ENCODE measurements around the gene SLC34A3. TPM values are rescaled to one million over a fixed set of nuclear protein-coding genes. Genes with fewer than 3 reads are reported as not detected.

The SLC34A3 gene
- total and polyA plus RNA-seq, 2 donors (not counting 3 experiments of a cell fraction or from before 2014, with no cell fraction given) = not detected

DNA sequence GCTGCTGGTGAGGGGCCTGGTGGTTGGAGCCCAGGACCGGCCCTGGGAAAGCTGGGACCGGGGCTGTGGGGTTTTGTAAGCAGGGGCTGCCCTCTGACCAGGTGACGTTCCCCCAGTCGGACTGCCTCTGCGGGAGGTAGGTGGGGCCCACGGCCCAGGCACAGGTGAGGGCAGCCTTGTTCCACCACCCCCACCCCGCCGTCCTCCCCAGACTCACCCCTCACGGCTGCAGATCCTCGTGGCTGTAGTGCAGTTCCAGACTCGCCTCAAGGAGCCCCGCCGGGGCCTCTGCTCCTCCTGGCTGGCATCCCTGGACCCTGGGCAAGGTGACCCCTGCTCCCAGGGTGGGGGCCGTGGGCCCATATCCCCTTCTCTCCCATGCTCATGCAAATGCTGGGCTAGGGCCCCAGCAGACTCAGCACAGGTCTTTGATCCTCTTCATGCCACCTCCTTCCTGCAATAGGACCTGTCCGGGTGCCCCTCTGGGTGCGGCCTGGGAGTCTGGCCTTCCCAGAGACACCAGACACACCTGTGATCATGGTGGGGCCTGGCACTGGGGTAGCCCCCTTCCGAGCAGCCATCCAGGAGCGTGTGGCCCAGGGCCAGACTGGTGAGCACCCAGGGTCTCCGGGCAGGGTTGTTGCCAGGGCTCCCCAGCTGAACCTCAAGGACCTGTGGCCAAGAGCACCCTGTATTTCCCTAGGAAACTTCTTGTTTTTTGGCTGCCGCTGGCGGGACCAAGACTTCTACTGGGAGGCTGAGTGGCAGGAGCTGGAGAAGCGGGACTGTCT, 15.3 kb upstream of the SLC34A3 start:
- H3K9me3 ChIP-seq (replicated peaks; ENCODE audit: control insufficient read depth, insufficient read depth, low read length) = no peaks in the 10 kb centered on the region
- peaks cover 0 to 4% of the 10 kb centered on the region in 2 experiments for H3K36me3 ChIP-seq (ENCODE audit: control insufficient read depth in 2 of 2, extremely low read depth in 1 of 2, insufficient read depth in 2 of 2, low read length in 2 of 2)
- no peak for DNase-seq (ENCODE audit: low read depth, low spot score)
- no peaks in the 10 kb centered on the region for H4K20me1 ChIP-seq (replicated peaks; ENCODE audit: control insufficient read depth, extremely low read depth, insufficient read depth, low read length)
- ChIA-PET POLR2A (interaction anchor here (1.0 kb wide), 1 partner anchor 15 kb away, joined by 3 read pairs; the partner anchor contains the start of gene TPRN), CTCF (interaction anchor here (0.7 to 1.9 kb wide), 2 partner anchors 8 to 21 kb away, joined by 6 to 7 read pairs; no protein-coding TSS in a partner anchor)
- H3K79me2 ChIP-seq (ENCODE audit: control insufficient read depth, insufficient read depth, low read length) = no peaks in the 10 kb centered on the region
- TF ChIP-seq FOS (IDR thresholded peaks at IDR 0.05; ENCODE audit: borderline replicate concordance, insufficient read depth, low read length) = no peak
- TF ChIP-seq JUN (IDR thresholded peaks at IDR 0.05; ENCODE audit: borderline replicate concordance, insufficient read depth, insufficient read length, low read depth) = no peak
- TF ChIP-seq, protein P1, sequence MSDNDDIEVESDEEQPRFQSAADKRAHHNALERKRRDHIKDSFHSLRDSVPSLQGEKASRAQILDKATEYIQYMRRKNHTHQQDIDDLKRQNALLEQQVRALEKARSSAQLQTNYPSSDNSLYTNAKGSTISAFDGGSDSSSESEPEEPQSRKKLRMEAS (IDR thresholded peaks at IDR 0.05; ENCODE audit: insufficient read depth, insufficient read length) = no peak
- TF ChIP-seq GATA2 (IDR thresholded peaks at IDR 0.05; ENCODE audit: insufficient read depth, insufficient read length, low read depth, low read length) = no peak
- no peak for TF ChIP-seq POLR2A (IDR thresholded peaks at IDR 0.05; ENCODE audit: low read depth, low read length)
- TF ChIP-seq EZH2 (IDR thresholded peaks at IDR 0.05; ENCODE audit: borderline replicate concordance, low read depth, low read length, severe bottlenecking) = no peak
- TF ChIP-seq, protein P2, sequence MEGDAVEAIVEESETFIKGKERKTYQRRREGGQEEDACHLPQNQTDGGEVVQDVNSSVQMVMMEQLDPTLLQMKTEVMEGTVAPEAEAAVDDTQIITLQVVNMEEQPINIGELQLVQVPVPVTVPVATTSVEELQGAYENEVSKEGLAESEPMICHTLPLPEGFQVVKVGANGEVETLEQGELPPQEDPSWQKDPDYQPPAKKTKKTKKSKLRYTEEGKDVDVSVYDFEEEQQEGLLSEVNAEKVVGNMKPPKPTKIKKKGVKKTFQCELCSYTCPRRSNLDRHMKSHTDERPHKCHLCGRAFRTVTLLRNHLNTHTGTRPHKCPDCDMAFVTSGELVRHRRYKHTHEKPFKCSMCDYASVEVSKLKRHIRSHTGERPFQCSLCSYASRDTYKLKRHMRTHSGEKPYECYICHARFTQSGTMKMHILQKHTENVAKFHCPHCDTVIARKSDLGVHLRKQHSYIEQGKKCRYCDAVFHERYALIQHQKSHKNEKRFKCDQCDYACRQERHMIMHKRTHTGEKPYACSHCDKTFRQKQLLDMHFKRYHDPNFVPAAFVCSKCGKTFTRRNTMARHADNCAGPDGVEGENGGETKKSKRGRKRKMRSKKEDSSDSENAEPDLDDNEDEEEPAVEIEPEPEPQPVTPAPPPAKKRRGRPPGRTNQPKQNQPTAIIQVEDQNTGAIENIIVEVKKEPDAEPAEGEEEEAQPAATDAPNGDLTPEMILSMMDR (IDR thresholded peaks at IDR 0.05; ENCODE audit: extremely low read depth in 1 of 2, insufficient read depth in 1 of 2, low read depth in 1 of 2, low read length in 2 of 2) = no peak
- no peak for TF ChIP-seq POLR2AphosphoS5 (IDR thresholded peaks at IDR 0.05; ENCODE audit: insufficient read depth, low read depth, low read length)
- no peak for FAIRE-seq
- BruUV-seq (replicated peaks) = no TSS peak
- intact Hi-C loops (cut with micrococcal nuclease) = no loop called here
- H3K27me3 ChIP-seq (ENCODE audit: control insufficient read depth in 2 of 2, insufficient read depth in 2 of 2, low read length in 2 of 2) = no peaks in the 10 kb centered on the region
- H3K4me1 ChIP-seq (ENCODE audit: control insufficient read depth, extremely low read depth, insufficient read depth, low read length) = peaks cover 6% of the 10 kb centered on the region
- no peaks in the 10 kb centered on the region for H3K9me1 ChIP-seq (replicated peaks; ENCODE audit: control insufficient read depth, extremely low read depth, insufficient read depth, low read length)
- no peak overlapping the region for H3K9ac ChIP-seq (replicated peaks; ENCODE audit: extremely low read depth, insufficient read depth, low read length)
- no peak overlapping the region for H3K27ac ChIP-seq (ENCODE audit: insufficient read depth, low read depth, low read length)
- H3K4me2 ChIP-seq (ENCODE audit: insufficient read depth, low read length) = no peak overlapping the region
- no peak overlapping the region for H2AFZ ChIP-seq (ENCODE audit: low read depth, low read length)
- dilution Hi-C loops (cut with MboI; ENCODE audit: extremely low pct_ligation_motif_present, low sequenced_read_pairs) = no loop called here
- no peak overlapping the region for H3K4me3 ChIP-seq (replicated peaks in 1 of 3; ENCODE audit: insufficient read depth in 1 of 3, low read depth in 1 of 3, low read length in 3 of 3)
